WTC11 (cell line): ENCODE measurements around the gene FHL3. TPM values are rescaled to one million over a fixed set of nuclear protein-coding genes. Genes with fewer than 3 reads are reported as not detected.

ENCODE experiments used
- CREB1 ChIP-seq: sonication (generic); formaldehyde crosslinking; IDR thresholded peaks from 2 replicates; pipeline ENCODE4 v1.8.0; 2023; ENCODE audit warnings: mild to moderate bottlenecking, missing genetic modification reagents
- FOXJ3 ChIP-seq: sonication (generic); formaldehyde crosslinking; IDR thresholded peaks from 2 replicates; pipeline ENCODE4 v1.9.0; 2021; ENCODE audit warnings: missing genetic modification reagents, mild to moderate bottlenecking, borderline replicate concordance
- FOXP1 ChIP-seq: sonication (generic); formaldehyde crosslinking; IDR thresholded peaks from 2 replicates; pipeline ENCODE4 v1.8.0; 2022; ENCODE audit warnings: missing genetic modification reagents, mild to moderate bottlenecking, moderate library complexity, borderline replicate concordance
- IRF2 ChIP-seq: sonication (generic); formaldehyde crosslinking; IDR thresholded peaks from 2 replicates; pipeline ENCODE4 v1.8.0; 2022; ENCODE audit warnings: low read depth, missing genetic modification reagents, borderline replicate concordance
- MXD4 ChIP-seq: fragments of 250-450 bp; sonication (Bioruptor Pico); IDR thresholded peaks from 2 replicates; pipeline ENCODE4 v1.8.0; 2021; ENCODE audit warnings: mild to moderate bottlenecking, moderate library complexity, borderline replicate concordance
- NR1H2 ChIP-seq: sonication (generic); formaldehyde crosslinking; IDR thresholded peaks from 2 replicates; pipeline ENCODE4 v1.9.0; 2021; ENCODE audit warnings: mild to moderate bottlenecking, moderate library complexity, missing genetic modification reagents
- PRRX2 ChIP-seq: fragments of 250-450 bp; sonication (Bioruptor Pico); IDR thresholded peaks from 2 replicates; pipeline ENCODE4 v1.8.0; 2021; ENCODE audit warnings: mild to moderate bottlenecking
- RORB ChIP-seq: fragments of 250-450 bp; sonication (Bioruptor Pico); IDR thresholded peaks from 2 replicates; pipeline ENCODE4 v1.9.0; 2021; ENCODE audit warnings: mild to moderate bottlenecking
- SMAD3 ChIP-seq: sonication (generic); formaldehyde crosslinking; IDR thresholded peaks from 2 replicates; pipeline ENCODE4 v1.8.0; 2022; ENCODE audit warnings: missing genetic modification reagents, mild to moderate bottlenecking, borderline replicate concordance
- SOX15 ChIP-seq: fragments of 250-450 bp; sonication (Bioruptor Pico); IDR thresholded peaks from 2 replicates; pipeline ENCODE4 v1.9.0; 2021; ENCODE audit warnings: mild to moderate bottlenecking
- TEAD1 ChIP-seq: sonication (generic); formaldehyde crosslinking; IDR thresholded peaks from 2 replicates; pipeline ENCODE4 v1.8.0; 2022; ENCODE audit warnings: mild to moderate bottlenecking, missing genetic modification reagents
- TEAD4 ChIP-seq: sonication (generic); formaldehyde crosslinking; IDR thresholded peaks from 2 replicates; pipeline ENCODE4 v1.8.0; 2022; ENCODE audit warnings: mild to moderate bottlenecking, missing genetic modification reagents
- TP53 ChIP-seq: sonication (generic); formaldehyde crosslinking; IDR thresholded peaks from 2 replicates; pipeline ENCODE4 v1.8.1; 2023; ENCODE audit warnings: mild to moderate bottlenecking, missing genetic modification reagents
- ZBTB21 ChIP-seq: sonication (generic); formaldehyde crosslinking; IDR thresholded peaks from 2 replicates; pipeline ENCODE4 v1.8.1; 2023; ENCODE audit warnings: mild to moderate bottlenecking, missing genetic modification reagents, borderline replicate concordance
- ZNF121 ChIP-seq: sonication (generic); formaldehyde crosslinking; IDR thresholded peaks from 2 replicates; pipeline ENCODE4 v1.8.0; 2023; ENCODE audit warnings: missing genetic modification reagents
- ZNF671 ChIP-seq: fragments of 250-450 bp; sonication (Bioruptor Pico); IDR thresholded peaks from 2 replicates; pipeline ENCODE4 v1.8.0; 2021; ENCODE audit warnings: mild to moderate bottlenecking
- total RNA-seq: library from RNA; stranded (reverse); gene quantifications from 3 replicates; pipeline ENCODE4 v1.2.3, GENCODE V29; 2021
- TF ChIP-seq, protein P1 (sequence below): sonication (generic); formaldehyde crosslinking; IDR thresholded peaks from 2 replicates; pipeline ENCODE4 v1.8.0; 2023; ENCODE audit warnings: missing genetic modification reagents
- TF ChIP-seq, protein P2 (sequence below): sonication (generic); formaldehyde crosslinking; IDR thresholded peaks from 2 replicates; pipeline ENCODE4 v1.8.1; 2022; ENCODE audit warnings: missing genetic modification reagents, borderline replicate concordance
- TF ChIP-seq, protein P3 (sequence below): fragments of 250-450 bp; sonication (Bioruptor Pico); IDR thresholded peaks from 2 replicates; pipeline ENCODE4 v1.9.0; 2021; ENCODE audit warnings: mild to moderate bottlenecking
- TF ChIP-seq, protein P4 (sequence below): fragments of 250-450 bp; sonication (Bioruptor Pico); IDR thresholded peaks from 2 replicates; pipeline ENCODE4 v1.8.0; 2021; ENCODE audit warnings: mild to moderate bottlenecking
- TF ChIP-seq, protein P5 (sequence below): sonication (generic); formaldehyde crosslinking; IDR thresholded peaks from 2 replicates; pipeline ENCODE4 v1.8.1; 2022; ENCODE audit warnings: mild to moderate bottlenecking, missing genetic modification reagents, moderate library complexity, borderline replicate concordance
- TF ChIP-seq, protein P6 (sequence below): fragments of 200-600 bp; IDR thresholded peaks from 2 replicates; pipeline ENCODE4 v1.8.0; 2022; ENCODE audit warnings: antibody characterized with exemption
- TF ChIP-seq, protein P7 (sequence below): fragments of 250-450 bp; sonication (Bioruptor Pico); IDR thresholded peaks from 2 replicates; pipeline ENCODE4 v1.9.0; 2021; ENCODE audit warnings: mild to moderate bottlenecking, borderline replicate concordance
- TF ChIP-seq, protein P8 (sequence below): sonication (generic); formaldehyde crosslinking; IDR thresholded peaks from 2 replicates; pipeline ENCODE4 v1.8.1; 2023; ENCODE audit warnings: mild to moderate bottlenecking, missing genetic modification reagents, moderate library complexity

Gene FHL3
- total RNA-seq, 1 experiment from 2014 or later, result 34.4 TPM

DNA sequence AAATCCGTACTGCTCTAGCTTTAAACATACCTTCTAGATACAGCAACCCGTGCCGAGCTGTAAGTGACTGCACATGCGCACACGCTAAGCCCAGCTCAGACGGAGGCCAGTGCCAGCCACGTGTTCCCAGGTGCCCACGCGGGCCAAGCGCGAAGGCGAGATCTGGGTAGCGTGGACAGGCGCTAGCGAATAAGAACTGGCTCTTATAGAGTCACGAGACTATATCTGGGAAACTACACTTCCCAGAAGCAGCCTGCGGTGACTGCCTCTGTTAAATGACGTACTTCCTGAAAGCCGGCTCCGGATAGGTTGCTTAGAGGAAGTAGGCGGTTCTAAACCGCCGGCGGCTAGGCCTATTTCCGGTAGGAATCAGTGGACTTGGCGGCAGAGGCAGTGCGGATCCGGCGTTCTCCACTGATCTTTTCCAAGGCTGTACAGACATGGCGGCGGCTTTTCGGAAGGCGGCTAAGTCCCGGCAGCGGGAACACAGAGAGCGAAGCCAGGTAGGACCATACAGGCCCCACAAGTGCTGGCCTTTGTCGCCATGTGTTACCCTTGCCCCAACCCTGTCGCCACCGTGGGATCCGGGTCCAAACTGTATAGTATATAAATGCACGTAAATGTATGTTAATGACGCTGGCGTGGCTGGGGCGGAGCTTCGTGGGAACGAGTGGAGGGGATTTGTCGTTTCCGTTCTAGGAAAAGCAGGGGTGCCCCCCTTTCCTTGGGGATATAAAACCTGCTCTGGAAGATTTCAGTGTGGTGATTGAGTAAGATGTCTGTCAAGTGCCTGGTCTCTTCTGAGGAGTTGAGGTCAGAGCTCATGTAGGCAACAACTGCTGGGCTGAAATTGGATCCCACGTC lies 7.3 kb upstream of the FHL3 start, which contains the start of gene UTP11 (continued):
- TF ChIP-seq, protein P1, sequence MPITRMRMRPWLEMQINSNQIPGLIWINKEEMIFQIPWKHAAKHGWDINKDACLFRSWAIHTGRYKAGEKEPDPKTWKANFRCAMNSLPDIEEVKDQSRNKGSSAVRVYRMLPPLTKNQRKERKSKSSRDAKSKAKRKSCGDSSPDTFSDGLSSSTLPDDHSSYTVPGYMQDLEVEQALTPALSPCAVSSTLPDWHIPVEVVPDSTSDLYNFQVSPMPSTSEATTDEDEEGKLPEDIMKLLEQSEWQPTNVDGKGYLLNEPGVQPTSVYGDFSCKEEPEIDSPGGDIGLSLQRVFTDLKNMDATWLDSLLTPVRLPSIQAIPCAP, result peak; percentile 98
- TF ChIP-seq, protein P2, sequence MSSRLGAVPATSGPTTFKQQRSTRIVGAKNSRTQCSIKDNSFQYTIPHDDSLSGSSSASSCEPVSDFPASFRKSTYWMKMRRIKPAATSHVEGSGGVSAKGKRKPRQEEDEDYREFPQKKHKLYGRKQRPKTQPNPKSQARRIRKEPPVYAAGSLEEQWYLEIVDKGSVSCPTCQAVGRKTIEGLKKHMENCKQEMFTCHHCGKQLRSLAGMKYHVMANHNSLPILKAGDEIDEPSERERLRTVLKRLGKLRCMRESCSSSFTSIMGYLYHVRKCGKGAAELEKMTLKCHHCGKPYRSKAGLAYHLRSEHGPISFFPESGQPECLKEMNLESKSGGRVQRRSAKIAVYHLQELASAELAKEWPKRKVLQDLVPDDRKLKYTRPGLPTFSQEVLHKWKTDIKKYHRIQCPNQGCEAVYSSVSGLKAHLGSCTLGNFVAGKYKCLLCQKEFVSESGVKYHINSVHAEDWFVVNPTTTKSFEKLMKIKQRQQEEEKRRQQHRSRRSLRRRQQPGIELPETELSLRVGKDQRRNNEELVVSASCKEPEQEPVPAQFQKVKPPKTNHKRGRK (CRISPR knock-in tag), result no peak
- peak; percentile 99 for TF ChIP-seq TEAD1 (CRISPR knock-in tag)
- TF ChIP-seq IRF2, result no peak
- peak; percentile 96 for TF ChIP-seq CREB1 (CRISPR knock-in tag)
- TF ChIP-seq TEAD4 (CRISPR knock-in tag), result peak; percentile 92
- no peak for TF ChIP-seq ZNF671 (CRISPR knock-in tag)
- TF ChIP-seq, protein P3, sequence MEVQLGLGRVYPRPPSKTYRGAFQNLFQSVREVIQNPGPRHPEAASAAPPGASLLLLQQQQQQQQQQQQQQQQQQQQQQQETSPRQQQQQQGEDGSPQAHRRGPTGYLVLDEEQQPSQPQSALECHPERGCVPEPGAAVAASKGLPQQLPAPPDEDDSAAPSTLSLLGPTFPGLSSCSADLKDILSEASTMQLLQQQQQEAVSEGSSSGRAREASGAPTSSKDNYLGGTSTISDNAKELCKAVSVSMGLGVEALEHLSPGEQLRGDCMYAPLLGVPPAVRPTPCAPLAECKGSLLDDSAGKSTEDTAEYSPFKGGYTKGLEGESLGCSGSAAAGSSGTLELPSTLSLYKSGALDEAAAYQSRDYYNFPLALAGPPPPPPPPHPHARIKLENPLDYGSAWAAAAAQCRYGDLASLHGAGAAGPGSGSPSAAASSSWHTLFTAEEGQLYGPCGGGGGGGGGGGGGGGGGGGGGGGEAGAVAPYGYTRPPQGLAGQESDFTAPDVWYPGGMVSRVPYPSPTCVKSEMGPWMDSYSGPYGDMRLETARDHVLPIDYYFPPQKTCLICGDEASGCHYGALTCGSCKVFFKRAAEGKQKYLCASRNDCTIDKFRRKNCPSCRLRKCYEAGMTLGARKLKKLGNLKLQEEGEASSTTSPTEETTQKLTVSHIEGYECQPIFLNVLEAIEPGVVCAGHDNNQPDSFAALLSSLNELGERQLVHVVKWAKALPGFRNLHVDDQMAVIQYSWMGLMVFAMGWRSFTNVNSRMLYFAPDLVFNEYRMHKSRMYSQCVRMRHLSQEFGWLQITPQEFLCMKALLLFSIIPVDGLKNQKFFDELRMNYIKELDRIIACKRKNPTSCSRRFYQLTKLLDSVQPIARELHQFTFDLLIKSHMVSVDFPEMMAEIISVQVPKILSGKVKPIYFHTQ (CRISPR knock-in tag), result no peak
- TF ChIP-seq, protein P4, sequence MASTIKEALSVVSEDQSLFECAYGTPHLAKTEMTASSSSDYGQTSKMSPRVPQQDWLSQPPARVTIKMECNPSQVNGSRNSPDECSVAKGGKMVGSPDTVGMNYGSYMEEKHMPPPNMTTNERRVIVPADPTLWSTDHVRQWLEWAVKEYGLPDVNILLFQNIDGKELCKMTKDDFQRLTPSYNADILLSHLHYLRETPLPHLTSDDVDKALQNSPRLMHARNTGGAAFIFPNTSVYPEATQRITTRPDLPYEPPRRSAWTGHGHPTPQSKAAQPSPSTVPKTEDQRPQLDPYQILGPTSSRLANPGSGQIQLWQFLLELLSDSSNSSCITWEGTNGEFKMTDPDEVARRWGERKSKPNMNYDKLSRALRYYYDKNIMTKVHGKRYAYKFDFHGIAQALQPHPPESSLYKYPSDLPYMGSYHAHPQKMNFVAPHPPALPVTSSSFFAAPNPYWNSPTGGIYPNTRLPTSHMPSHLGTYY (CRISPR knock-in tag), result no peak
- TF ChIP-seq, protein P5, sequence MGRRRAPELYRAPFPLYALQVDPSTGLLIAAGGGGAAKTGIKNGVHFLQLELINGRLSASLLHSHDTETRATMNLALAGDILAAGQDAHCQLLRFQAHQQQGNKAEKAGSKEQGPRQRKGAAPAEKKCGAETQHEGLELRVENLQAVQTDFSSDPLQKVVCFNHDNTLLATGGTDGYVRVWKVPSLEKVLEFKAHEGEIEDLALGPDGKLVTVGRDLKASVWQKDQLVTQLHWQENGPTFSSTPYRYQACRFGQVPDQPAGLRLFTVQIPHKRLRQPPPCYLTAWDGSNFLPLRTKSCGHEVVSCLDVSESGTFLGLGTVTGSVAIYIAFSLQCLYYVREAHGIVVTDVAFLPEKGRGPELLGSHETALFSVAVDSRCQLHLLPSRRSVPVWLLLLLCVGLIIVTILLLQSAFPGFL (CRISPR knock-in tag), result 0 out of 2 replicates have a peak, but pooled peaks have one; percentile 51
- TF ChIP-seq, protein P6, sequence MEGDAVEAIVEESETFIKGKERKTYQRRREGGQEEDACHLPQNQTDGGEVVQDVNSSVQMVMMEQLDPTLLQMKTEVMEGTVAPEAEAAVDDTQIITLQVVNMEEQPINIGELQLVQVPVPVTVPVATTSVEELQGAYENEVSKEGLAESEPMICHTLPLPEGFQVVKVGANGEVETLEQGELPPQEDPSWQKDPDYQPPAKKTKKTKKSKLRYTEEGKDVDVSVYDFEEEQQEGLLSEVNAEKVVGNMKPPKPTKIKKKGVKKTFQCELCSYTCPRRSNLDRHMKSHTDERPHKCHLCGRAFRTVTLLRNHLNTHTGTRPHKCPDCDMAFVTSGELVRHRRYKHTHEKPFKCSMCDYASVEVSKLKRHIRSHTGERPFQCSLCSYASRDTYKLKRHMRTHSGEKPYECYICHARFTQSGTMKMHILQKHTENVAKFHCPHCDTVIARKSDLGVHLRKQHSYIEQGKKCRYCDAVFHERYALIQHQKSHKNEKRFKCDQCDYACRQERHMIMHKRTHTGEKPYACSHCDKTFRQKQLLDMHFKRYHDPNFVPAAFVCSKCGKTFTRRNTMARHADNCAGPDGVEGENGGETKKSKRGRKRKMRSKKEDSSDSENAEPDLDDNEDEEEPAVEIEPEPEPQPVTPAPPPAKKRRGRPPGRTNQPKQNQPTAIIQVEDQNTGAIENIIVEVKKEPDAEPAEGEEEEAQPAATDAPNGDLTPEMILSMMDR, result no peak
- no peak for TF ChIP-seq SOX15 (CRISPR knock-in tag)
- TF ChIP-seq, protein P7, sequence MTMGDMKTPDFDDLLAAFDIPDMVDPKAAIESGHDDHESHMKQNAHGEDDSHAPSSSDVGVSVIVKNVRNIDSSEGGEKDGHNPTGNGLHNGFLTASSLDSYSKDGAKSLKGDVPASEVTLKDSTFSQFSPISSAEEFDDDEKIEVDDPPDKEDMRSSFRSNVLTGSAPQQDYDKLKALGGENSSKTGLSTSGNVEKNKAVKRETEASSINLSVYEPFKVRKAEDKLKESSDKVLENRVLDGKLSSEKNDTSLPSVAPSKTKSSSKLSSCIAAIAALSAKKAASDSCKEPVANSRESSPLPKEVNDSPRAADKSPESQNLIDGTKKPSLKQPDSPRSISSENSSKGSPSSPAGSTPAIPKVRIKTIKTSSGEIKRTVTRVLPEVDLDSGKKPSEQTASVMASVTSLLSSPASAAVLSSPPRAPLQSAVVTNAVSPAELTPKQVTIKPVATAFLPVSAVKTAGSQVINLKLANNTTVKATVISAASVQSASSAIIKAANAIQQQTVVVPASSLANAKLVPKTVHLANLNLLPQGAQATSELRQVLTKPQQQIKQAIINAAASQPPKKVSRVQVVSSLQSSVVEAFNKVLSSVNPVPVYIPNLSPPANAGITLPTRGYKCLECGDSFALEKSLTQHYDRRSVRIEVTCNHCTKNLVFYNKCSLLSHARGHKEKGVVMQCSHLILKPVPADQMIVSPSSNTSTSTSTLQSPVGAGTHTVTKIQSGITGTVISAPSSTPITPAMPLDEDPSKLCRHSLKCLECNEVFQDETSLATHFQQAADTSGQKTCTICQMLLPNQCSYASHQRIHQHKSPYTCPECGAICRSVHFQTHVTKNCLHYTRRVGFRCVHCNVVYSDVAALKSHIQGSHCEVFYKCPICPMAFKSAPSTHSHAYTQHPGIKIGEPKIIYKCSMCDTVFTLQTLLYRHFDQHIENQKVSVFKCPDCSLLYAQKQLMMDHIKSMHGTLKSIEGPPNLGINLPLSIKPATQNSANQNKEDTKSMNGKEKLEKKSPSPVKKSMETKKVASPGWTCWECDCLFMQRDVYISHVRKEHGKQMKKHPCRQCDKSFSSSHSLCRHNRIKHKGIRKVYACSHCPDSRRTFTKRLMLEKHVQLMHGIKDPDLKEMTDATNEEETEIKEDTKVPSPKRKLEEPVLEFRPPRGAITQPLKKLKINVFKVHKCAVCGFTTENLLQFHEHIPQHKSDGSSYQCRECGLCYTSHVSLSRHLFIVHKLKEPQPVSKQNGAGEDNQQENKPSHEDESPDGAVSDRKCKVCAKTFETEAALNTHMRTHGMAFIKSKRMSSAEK (CRISPR knock-in tag), result peak; percentile 68; the same call in 1 of the 2 replicates
- no peak for TF ChIP-seq ZBTB21 (CRISPR knock-in tag)
- no peak for TF ChIP-seq MXD4 (CRISPR knock-in tag)
- 0 out of 2 replicates have a peak, but pooled peaks have one; percentile 35 for TF ChIP-seq PRRX2 (CRISPR knock-in tag)
- TF ChIP-seq SMAD3 (CRISPR knock-in tag), result peak; percentile 99
- no peak for TF ChIP-seq RORB (CRISPR knock-in tag)
- TF ChIP-seq NR1H2 (CRISPR knock-in tag), result peak; percentile 73
- no peak for TF ChIP-seq TP53 (CRISPR knock-in tag)
- TF ChIP-seq ZNF121 (CRISPR knock-in tag), result peak; percentile 62; the same call in 1 of the 2 replicates
- TF ChIP-seq FOXP1 (CRISPR knock-in tag), result peak; percentile 99
- 0 out of 2 replicates have a peak, but pooled peaks have one; percentile 63 for TF ChIP-seq FOXJ3 (CRISPR knock-in tag)
- TF ChIP-seq, protein P8, sequence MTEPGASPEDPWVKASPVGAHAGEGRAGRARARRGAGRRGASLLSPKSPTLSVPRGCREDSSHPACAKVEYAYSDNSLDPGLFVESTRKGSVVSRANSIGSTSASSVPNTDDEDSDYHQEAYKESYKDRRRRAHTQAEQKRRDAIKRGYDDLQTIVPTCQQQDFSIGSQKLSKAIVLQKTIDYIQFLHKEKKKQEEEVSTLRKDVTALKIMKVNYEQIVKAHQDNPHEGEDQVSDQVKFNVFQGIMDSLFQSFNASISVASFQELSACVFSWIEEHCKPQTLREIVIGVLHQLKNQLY, result no peak
